GM12875 (cell line): ENCODE results near the gene FER.
"Not testable (repeated sequence)": the region's sequence is repeated elsewhere in the genome, so short reads cannot be mapped to it uniquely, and the experiment has no call there.

Experiments
- H3K4me3 ChIP-seq: one replicate; pipeline ENCODE4 v1.5.1; 2011; ENCODE audit warnings: low read depth, low read length, control low read depth
- TF ChIP-seq, protein P1 (sequence below): IDR thresholded peaks from 2 replicates; pipeline ENCODE4 v1.5.1; 2011; ENCODE audit warnings: low read depth, mild to moderate bottlenecking, control low read depth, inconsistent platforms, low read length, moderate library complexity, borderline replicate concordance; ENCODE audit not compliant: insufficient read depth

FER gene

DNA sequence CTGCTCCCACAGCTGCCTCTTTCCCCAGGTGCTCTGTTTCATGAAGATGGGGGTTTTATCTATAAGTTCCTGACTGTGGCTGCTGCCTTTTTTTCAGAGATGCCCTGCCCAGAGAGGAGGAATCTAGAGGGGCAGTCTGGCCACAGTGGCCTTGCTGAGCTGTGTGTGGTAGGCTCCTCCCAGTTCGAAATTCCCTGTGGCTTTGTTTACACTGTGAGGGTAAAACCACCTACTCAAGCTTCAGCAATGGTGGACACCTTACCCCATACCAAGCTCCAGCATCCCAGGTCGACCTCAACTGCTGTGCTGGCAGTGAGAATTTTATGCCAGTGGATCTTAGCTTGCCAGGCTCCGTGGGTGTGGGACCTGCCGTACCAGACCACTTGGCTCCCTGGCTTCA is 250.0 kb downstream of the FER start:
- no peak overlapping the region for H3K4me3 ChIP-seq
- TF ChIP-seq, protein P1, sequence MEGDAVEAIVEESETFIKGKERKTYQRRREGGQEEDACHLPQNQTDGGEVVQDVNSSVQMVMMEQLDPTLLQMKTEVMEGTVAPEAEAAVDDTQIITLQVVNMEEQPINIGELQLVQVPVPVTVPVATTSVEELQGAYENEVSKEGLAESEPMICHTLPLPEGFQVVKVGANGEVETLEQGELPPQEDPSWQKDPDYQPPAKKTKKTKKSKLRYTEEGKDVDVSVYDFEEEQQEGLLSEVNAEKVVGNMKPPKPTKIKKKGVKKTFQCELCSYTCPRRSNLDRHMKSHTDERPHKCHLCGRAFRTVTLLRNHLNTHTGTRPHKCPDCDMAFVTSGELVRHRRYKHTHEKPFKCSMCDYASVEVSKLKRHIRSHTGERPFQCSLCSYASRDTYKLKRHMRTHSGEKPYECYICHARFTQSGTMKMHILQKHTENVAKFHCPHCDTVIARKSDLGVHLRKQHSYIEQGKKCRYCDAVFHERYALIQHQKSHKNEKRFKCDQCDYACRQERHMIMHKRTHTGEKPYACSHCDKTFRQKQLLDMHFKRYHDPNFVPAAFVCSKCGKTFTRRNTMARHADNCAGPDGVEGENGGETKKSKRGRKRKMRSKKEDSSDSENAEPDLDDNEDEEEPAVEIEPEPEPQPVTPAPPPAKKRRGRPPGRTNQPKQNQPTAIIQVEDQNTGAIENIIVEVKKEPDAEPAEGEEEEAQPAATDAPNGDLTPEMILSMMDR, result no peak

GRCh38 chr5:108998216-108998615 is 250.5 kb downstream of the FER start:
- no peak overlapping the region for H3K4me3 ChIP-seq
- TF ChIP-seq, protein P1, result no peak

GRCh38 chr5:109003928-109004327 is 256.2 kb downstream of the FER start:
- no peak overlapping the region for H3K4me3 ChIP-seq
- TF ChIP-seq, protein P1, result no peak

DNA sequence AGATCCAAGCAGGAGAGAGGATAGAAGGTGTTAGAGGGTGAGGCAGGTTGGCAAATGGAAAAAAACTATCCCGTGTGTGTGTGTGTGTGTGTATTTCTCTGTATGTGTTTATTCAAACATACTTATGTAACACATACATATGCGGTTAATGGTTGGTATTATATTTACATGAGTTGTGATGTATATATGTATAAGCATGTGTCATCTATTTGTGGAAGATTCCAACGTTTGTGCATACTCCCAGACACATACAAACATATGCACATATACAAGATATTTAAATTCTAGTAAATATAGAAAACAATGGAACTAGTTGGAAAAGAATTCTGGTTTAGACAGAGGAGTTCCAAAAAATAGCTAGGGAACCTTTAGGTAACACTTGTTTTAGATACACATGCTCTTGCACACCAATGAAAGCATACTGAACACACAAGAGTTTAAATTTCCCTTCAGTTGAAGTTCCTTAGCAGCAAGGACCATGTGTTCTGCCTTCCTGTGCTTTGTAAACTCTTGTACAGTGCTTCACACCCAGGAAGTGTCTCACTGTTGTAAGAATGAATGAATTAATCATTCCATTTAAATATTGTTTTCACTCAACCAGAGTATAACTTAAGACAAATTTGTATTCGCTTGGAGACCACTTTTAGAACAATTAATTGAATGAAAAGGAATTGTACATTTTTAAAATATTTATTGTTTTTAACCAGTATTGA is 257.8 kb downstream of the FER start:
- TF ChIP-seq, protein P1, result no peak
- no peak overlapping the region for H3K4me3 ChIP-seq

DNA sequence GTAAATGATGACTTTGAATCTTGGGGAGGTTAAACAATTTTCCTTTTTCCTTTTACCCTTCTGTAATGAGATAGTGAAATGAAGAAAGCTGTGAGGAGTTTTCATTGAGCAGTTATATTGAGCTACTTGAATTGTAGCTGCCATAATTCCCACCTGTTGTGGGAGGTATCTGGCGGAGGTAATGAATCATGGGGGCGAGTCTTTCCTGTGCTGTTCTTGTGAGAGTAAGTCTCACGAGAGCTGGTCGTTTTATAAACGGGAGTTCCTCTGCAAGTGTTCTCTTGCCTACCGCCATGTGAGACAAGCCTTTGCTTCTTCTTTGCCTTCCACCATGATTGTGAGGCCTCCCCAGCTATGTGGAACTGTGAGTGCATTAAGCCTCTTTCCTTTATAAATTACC is 258.4 kb downstream of the FER start:
- TF ChIP-seq, protein P1, result no peak
- H3K4me3 ChIP-seq, result no peak overlapping the region

- TF ChIP-seq, protein P1, result no peak
Observed at GRCh38 chr5:109016300-109016699, 268.6 kb downstream of the FER start.

GRCh38 chr5:109022056-109022455 is 274.4 kb downstream of the FER start:
- TF ChIP-seq, protein P1, result no peak
- no peak overlapping the region for H3K4me3 ChIP-seq

More at GRCh38 chr5:109016300-109016699, 268.6 kb downstream of the FER start:
- no peak overlapping the region for H3K4me3 ChIP-seq

GRCh38 chr5:109025729-109026128 is 278.0 kb downstream of the FER start:
- H3K4me3 ChIP-seq, result not testable (repeated sequence)
